Transverse colon (tissue), 4 donors: ENCODE results near the gene GLMP. TPM values are rescaled to one million over a fixed set of nuclear protein-coding genes. Genes with fewer than 3 reads are reported as not detected.
A peak's percentile ranks its signal among the peaks of the same experiment; 100 is the strongest.
"Not testable (repeated sequence)": the region's sequence is repeated elsewhere in the genome, so short reads cannot be mapped to it uniquely, and the experiment has no call there.

Experiments used
- DNase-seq: peaks from one replicate; pipeline ENCODE4 v3.0.0-alpha.2; 2019
- H3K27ac ChIP-seq, 4 donors: fragments of 200-600 bp; sonication (generic); 2 replicates each; pipeline ENCODE4 v1.5.1; 2016 to 2018; ENCODE audit warnings: inconsistent platforms in 4 of 4
- H3K27me3 ChIP-seq: fragments of 200-600 bp; sonication (generic); 2 replicates; pipeline ENCODE4 v1.5.1; 2017; ENCODE audit warnings: inconsistent platforms
- H3K36me3 ChIP-seq, 4 donors: fragments of 200-600 bp; sonication (generic); 2 replicates each; pipeline ENCODE4 v1.5.1; 2017 to 2019; ENCODE audit warnings: inconsistent platforms in 4 of 4
- H3K4me1 ChIP-seq, 4 donors: fragments of 200-600 bp; sonication (generic); 2 replicates each; pipeline ENCODE4 v1.5.1; 2017 to 2020; ENCODE audit warnings: inconsistent platforms in 4 of 4
- H3K4me3 ChIP-seq, 4 donors: fragments of 200-600 bp; sonication (generic); 1 replicate in 1 of 4; 2 replicates in 3 of 4; pipeline versions ENCODE4 v1.5.1 to v1.6.1; 2017 to 2019; ENCODE audit warnings: inconsistent platforms in 4 of 4
- H3K9me3 ChIP-seq, 2 donors: fragments of 200-600 bp; sonication (generic); 2 replicates each; pipeline ENCODE4 v1.5.1; 2017 to 2019; ENCODE audit warnings: inconsistent platforms in 2 of 2
- CTCF ChIP-seq, 5 experiments: fragments of 200-600 bp in 3 of 5; fragments of 450-650 bp in 2 of 5; sonication (generic) in 3 of 5; IDR thresholded peaks; 1 replicate in 2 of 5; 2 replicates in 3 of 5; pipeline ENCODE4 v1.5.1; 2016 to 2017; ENCODE audit warnings: antibody characterized with exemption in 5 of 5, inconsistent platforms in 3 of 5, mild to moderate bottlenecking in 2 of 5, moderate library complexity in 1 of 5
- EP300 ChIP-seq: sonication (generic); formaldehyde crosslinking; IDR thresholded peaks from one replicate; pipeline ENCODE4 v1.6.1; 2017; ENCODE audit warnings: antibody characterized with exemption, low read depth
- POLR2A ChIP-seq: fragments of 450-650 bp; IDR thresholded peaks from one replicate; pipeline ENCODE4 v1.6.1; 2016; ENCODE audit warnings: antibody characterized with exemption, mild to moderate bottlenecking, moderate library complexity
- POLR2AphosphoS5 ChIP-seq, 3 donors: sonication (generic); formaldehyde crosslinking; IDR thresholded peaks; one replicate each; pipeline ENCODE4 v1.6.1; 2016; ENCODE audit warnings: antibody characterized with exemption in 3 of 3
- WGBS, 2 donors: methylation state at CpG; one replicate each; pipeline ENCODE4 v1.1.5; 2018; ENCODE audit warnings: low coverage in 1 of 2; 5-methylcytosine and 5-hydroxymethylcytosine counted together
- in situ Hi-C, 4 donors: fragments of 200-750 bp; cut with MboI; loops; one replicate each; pipeline versions ENCODE4 v1.15.0 to v1.15.1; 2017; ENCODE audit warnings: low sequenced_read_pairs in 3 of 4, low pct_ligation_motif_present in 1 of 4, low pct_unique_long_range_greater_than_20kb in 1 of 4
- intact Hi-C: fragments of 100-400 bp; cut with DNase I; formaldehyde crosslinking; loops from one replicate; pipeline ENCODE4 v1.15.1; 2023; ENCODE audit warnings: low total_unique reads
- total RNA-seq, 4 donors: library from RNA; depleted of rRNA; stranded (reverse); fragments of >200 nt; gene quantifications; one replicate each; pipeline ENCODE4 v1.1.0, GENCODE V29; 2016

The GLMP gene
- total RNA-seq, 4 donors from 2014 or later, result 4.0 to 65.9 (median 38.2) TPM

GRCh38 chr1:156338180-156338976, 42.9 kb upstream of the GLMP start, which contains the start of the genes CCT3 and TSACC:
CCT3 (minus strand) TSS chr1:156338292; CDS start chr1:156338184, 108 bp downstream.
TSACC (plus strand) TSS chr1:156338526; CDS start chr1:156339758, 1,232 bp downstream.
- Histone ChIP-seq H3K4me3 (peak within 1 kb of the TSS; percentile 65 to 99 (median 89)), H3K4me1 (peaks cover 13 to 21% (median 19%) of the 10 kb centered on the region in 4 donors), H3K9me3 (no peaks in the 10 kb centered on the region), H3K36me3 (peaks cover 0 to 15% (median 5%) of the 10 kb centered on the region in 4 donors), H3K27me3 (no peaks in the 10 kb centered on the region), H3K27ac (peak within 1 kb of the TSS; percentile 86 to 92 (median 90))
- intact Hi-C loops, result no loop called here
- TF ChIP-seq POLR2A (peak; percentile 74), EP300 (no peak), POLR2AphosphoS5 (IDR thresholded peaks at IDR 0.05) (peak; percentile 55 to 88 (median 59)), CTCF (IDR thresholded peaks at IDR 0.05) (no peak)
- peak; percentile 99 for DNase-seq
- 0% methylated on average over 1 to 47 of the region's 47 CpGs for WGBS, 2 donors
- in situ Hi-C loops, result no loop called here

- Histone ChIP-seq H3K4me1 (peaks cover 13 to 21% (median 19%) of the 10 kb centered on the region in 4 donors), H3K27me3 (no peaks in the 10 kb centered on the region), H3K9me3 (no peaks in the 10 kb centered on the region), H3K27ac (peak overlapping the region; percentile 86 to 92 (median 90)), H3K4me3 (peak overlapping the region; percentile 65 to 99 (median 89)), H3K36me3 (peaks cover 0 to 19% (median 8%) of the 10 kb centered on the region in 4 donors)
- TF ChIP-seq POLR2AphosphoS5 (IDR thresholded peaks at IDR 0.05), result no peak
- TF ChIP-seq POLR2A, result no peak
- no peak for TF ChIP-seq EP300
- no peak for TF ChIP-seq CTCF (IDR thresholded peaks at IDR 0.05)
- in situ Hi-C loops (no loop called here), intact Hi-C loops (no loop called here)
- 0% methylated on average over 8 to 14 of the region's 14 CpGs for WGBS, 2 donors
- no peak for DNase-seq
These were observed 42.4 kb upstream of the GLMP start for GRCh38 chr1:156337888-156338179.

- Histone ChIP-seq H3K36me3 (peaks cover 0 to 24% (median 13%) of the 10 kb centered on the region in 4 donors), H3K9me3 (no peaks in the 10 kb centered on the region), H3K27ac (peak overlapping the region; percentile 86 to 92 (median 90)), H3K4me1 (peaks cover 13 to 21% (median 19%) of the 10 kb centered on the region in 4 donors), H3K27me3 (no peaks in the 10 kb centered on the region), H3K4me3 (peak overlapping the region; percentile 65 to 99 (median 89))
- WGBS, 2 donors, result 19 to 37% methylated on average over 21 to 34 of the region's 34 CpGs
- no peak for DNase-seq
- in situ Hi-C loops (no loop called here), intact Hi-C loops (no loop called here)
- no peak for TF ChIP-seq CTCF (IDR thresholded peaks at IDR 0.05)
- no peak for TF ChIP-seq POLR2A
These were observed 41.8 kb upstream of the GLMP start for GRCh38 chr1:156337052-156337887.

- in situ Hi-C loops, result no loop called here
- WGBS, 2 donors, result 73% methylated on average over 4 of the region's 4 CpGs
These were observed 40.8 kb upstream of the GLMP start for GRCh38 chr1:156336242-156336641.

GRCh38 chr1:156323179-156323578, 27.7 kb upstream of the GLMP start:
- H3K9me3 ChIP-seq, H3K4me3 ChIP-seq, in situ Hi-C loops, DNase-seq, intact Hi-C loops, H3K27ac ChIP-seq, H3K27me3 ChIP-seq, H3K4me1 ChIP-seq: not testable (repeated sequence)
- peaks cover 0 to 73% (median 35%) of the 10 kb centered on the region in 4 donors for H3K36me3 ChIP-seq
- whole genome bisulfite sequencing, 2 donors, result 92 to 93% methylated on average over 9 of the region's 9 CpGs

More at GRCh38 chr1:156336242-156336641, 40.8 kb upstream of the GLMP start:
- no peak overlapping the region for H3K4me3 ChIP-seq
- TF ChIP-seq POLR2AphosphoS5 (IDR thresholded peaks at IDR 0.05) (no peak), CTCF (IDR thresholded peaks at IDR 0.05) (no peak), POLR2A (no peak), EP300 (no peak)
- intact Hi-C loops, result no loop called here
- no peaks in the 10 kb centered on the region for H3K27me3 ChIP-seq
- no peak for DNase-seq
- H3K4me1 ChIP-seq, result peaks cover 13 to 21% (median 19%) of the 10 kb centered on the region in 4 donors
- no peak overlapping the region for H3K27ac ChIP-seq
- no peaks in the 10 kb centered on the region for H3K9me3 ChIP-seq
- H3K36me3 ChIP-seq, result peaks cover 0 to 35% (median 15%) of the 10 kb centered on the region in 4 donors
